HG03066 (cell line): ENCODE results near the gene KCNK4.

Experiments
- ATAC-seq: cut with Tn5 transposase; IDR thresholded peaks from one replicate; pipeline ENCODE4 v1.9.1; 2021; ENCODE audit warnings: low read depth; ENCODE audit not compliant: unreplicated experiment

The KCNK4 gene

DNA sequence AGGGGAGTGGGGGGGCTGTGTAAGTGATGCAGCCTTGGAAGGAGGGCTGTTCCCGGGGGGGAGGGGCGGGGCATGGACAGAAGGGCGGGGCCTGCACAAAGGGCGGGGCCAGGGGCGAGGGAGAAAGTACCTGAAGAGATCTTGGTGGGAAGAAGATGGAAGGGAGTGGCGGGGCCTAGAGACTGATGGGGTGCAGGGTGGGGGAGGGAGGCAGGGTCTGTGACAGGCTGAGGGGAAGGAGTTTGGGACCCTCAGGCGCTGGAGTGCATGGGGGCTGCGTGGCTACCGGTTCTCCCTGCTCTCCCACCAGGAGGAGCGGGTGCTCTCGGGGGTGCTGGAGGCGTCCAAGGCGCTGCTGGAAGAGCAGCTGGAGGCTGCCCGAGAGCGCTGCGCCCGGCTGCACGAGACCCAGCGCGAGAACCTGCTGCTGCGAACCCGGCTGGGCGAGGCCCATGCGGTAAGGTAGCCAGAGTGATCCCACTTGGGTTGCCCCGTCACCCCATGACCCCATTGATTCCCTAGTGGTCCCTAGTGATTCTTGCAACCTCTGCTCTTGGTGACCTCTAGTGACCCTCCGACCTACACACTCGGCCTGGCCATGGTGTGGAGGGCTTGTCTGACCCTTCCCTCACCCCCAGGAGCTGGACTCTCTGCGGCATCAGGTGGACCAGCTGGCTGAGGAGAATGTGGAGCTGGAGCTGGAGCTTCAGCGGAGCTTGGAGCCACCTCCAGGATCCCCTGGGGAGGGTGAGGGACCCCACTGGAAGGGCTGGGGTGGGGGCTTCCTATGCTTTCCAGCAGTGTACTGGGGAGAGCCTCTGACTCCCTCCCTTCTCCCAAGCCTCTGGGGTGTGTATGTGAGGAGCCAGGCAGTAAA lies 52.0 kb downstream of the KCNK4 start:
- ATAC-seq: no peak

DNA sequence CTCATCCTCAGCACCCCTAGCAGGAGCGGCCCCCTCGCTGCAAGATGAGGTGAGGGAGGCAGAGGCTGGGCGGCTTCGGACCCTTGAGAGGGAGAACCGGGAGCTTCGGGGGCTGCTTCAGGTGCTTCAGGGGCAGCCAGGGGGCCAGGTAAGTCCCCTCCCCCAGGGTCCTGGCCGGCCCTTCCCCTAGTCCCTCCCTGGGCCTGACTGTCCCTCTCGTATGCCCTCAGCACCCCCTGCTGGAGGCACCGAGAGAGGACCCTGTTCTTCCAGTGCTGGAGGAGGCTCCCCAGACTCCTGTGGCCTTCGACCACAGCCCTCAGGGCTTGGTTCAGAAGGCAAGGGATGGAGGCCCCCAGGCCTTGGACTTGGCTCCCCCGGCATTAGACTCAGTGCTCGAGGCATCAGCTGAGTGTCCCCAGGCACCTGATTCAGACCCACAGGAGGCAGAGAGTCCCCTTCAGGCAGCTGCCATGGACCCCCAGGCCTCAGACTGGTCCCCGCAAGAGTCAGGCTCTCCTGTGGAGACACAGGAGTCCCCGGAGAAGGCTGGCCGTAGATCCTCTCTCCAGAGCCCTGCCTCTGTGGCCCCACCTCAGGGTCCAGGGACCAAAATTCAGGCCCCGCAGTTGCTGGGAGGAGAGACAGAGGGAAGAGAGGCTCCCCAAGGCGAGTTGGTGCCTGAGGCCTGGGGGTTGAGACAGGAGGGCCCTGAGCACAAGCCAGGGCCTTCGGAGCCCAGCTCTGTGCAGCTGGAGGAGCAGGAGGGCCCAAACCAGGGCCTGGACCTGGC lies 52.9 kb downstream of the KCNK4 start:
- ATAC-seq: no peak

DNA sequence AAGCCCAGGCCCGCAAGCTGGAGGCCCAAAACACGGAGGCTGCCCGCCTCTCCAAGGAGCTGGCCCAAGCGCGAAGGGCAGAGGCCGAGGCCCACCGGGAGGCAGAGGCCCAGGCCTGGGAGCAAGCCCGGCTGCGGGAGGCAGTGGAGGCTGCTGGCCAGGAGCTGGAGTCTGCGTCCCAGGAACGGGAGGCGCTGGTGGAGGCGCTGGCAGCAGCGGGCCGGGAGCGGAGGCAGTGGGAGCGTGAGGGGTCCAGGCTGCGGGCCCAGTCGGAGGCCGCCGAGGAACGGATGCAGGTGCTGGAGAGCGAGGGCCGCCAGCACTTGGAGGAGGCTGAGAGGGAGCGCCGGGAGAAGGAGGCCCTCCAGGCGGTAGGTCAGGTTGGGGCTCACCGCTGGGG lies 53.7 kb downstream of the KCNK4 start:
- no peak for ATAC-seq

- ATAC-seq: no peak
Measured at GRCh38 chr11:64347193-64347867, 56.2 kb downstream of the KCNK4 start.

DNA sequence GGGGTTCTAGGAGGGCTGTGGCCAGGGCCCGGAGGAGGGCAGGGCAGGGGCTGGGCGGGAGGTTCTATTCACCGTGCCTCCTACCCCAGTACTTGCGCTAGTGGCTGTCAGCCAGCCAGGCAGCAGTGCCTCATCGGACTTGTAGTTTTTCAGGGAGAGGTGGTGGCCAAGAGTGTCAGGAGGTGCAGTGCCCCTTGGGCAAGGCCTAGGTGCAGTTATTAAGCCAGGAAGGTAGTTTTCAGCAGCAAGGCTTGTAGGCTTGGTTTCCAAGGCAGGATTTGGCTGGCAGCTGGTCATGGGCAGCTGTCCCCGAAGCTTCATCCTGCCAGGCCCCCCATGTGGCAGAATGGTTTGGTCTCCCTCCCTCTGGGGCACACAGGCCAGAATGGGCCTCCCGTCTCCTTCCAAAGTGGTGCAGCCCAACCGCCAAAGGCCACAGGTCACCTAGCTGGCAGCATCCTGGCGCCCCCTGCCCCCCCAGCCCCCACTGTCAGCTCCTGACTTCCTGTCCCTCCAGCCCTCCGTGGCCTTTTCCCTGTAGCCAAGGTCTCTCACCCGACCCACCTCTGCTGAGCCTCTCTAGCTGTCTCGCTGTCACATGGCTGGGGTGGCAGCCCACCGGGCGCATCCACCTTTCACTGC lies 57.4 kb downstream of the KCNK4 start:
- no peak for ATAC-seq

DNA sequence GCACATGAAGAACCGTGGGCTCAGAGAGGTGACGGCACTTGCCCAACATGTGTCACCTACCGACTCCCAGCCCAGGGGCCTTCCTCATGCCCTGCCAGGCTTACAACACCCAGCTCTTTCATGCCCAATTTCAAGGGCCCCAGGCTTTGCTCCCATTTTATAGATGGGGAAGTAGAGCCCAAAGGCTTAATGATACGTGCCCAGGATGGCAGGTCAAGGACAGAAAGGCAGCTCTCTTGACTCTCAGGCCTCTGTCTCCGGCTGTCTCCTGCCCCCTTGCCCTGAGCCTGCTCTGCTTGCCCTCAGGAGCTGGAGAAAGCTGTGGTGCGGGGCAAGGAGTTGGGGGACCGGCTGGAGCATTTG lies 57.9 kb downstream of the KCNK4 start:
- no peak for ATAC-seq

- ATAC-seq: no peak
Measured at GRCh38 chr11:64349404-64349803, 58.3 kb downstream of the KCNK4 start.
